Osteoblast (primary cell): ENCODE measurements around the gene SP140. TPM values are rescaled to one million over a fixed set of nuclear protein-coding genes. Genes with fewer than 3 reads are reported as not detected.

Experiments
- DNase-seq: peaks from one replicate; pipeline ENCODE4 v3.0.0; 2011; ENCODE audit warnings: low spot score, mixed read lengths; ENCODE audit not compliant: insufficient read length; ENCODE audit errors: missing footprints
- H2AFZ ChIP-seq: 2 replicates; pipeline ENCODE4 v1.6.0; 2011; ENCODE audit warnings: mild to moderate bottlenecking, low read length
- H3K27ac ChIP-seq: 2 replicates; pipeline ENCODE4 v1.5.1; 2011; ENCODE audit warnings: mild to moderate bottlenecking, low read depth, low read length, moderate library complexity
- H3K27me3 ChIP-seq: 2 replicates; pipeline ENCODE4 v1.6.0; 2012; ENCODE audit warnings: mild to moderate bottlenecking, control low read depth, inconsistent platforms, low read length, moderate library complexity; ENCODE audit not compliant: insufficient read depth
- H3K36me3 ChIP-seq: 2 replicates; pipeline ENCODE4 v1.5.1; 2011; ENCODE audit warnings: mild to moderate bottlenecking, low read length, control low read depth, moderate library complexity; ENCODE audit not compliant: insufficient read depth
- H3K4me1 ChIP-seq: 2 replicates; pipeline ENCODE4 v1.5.1; 2011; ENCODE audit warnings: mild to moderate bottlenecking, low read length, control low read depth, moderate library complexity; ENCODE audit not compliant: insufficient read depth
- H3K4me2 ChIP-seq: 2 replicates; pipeline ENCODE4 v1.6.0; 2011; ENCODE audit warnings: mild to moderate bottlenecking, low read length; ENCODE audit not compliant: insufficient read depth
- H3K4me3 ChIP-seq: fragments of 200-600 bp; sonication (generic); 3 replicates; pipeline ENCODE4 v1.5.1; 2012; ENCODE audit warnings: mild to moderate bottlenecking, low read length, inconsistent platforms; ENCODE audit not compliant: insufficient read depth
- H3K79me2 ChIP-seq: 2 replicates; pipeline ENCODE4 v1.6.0; 2012; ENCODE audit warnings: mild to moderate bottlenecking, low read length, control low read depth, inconsistent platforms; ENCODE audit not compliant: insufficient read depth
- H3K9me3 ChIP-seq: 2 replicates; pipeline ENCODE4 v1.5.1; 2011; ENCODE audit warnings: low read depth, low read length, control low read depth
- H4K20me1 ChIP-seq: 2 replicates; pipeline ENCODE4 v1.6.0; 2012; ENCODE audit warnings: mild to moderate bottlenecking, low read length, control low read depth; ENCODE audit not compliant: insufficient read depth
- total RNA-seq: library from RNA; depleted of rRNA; stranded (reverse); fragments of >200 nt; gene quantifications from 2 replicates; pipeline ENCODE4 v1.2.3, GENCODE V29; 2012
- TF ChIP-seq, protein P1 (sequence below): IDR thresholded peaks from 2 replicates; pipeline ENCODE4 v1.5.1; 2011; ENCODE audit warnings: mild to moderate bottlenecking, low read depth, low read length, moderate library complexity; ENCODE audit errors: extremely low read depth

SP140 gene
- total RNA-seq, 1 donor = 0.36 TPM

DNA sequence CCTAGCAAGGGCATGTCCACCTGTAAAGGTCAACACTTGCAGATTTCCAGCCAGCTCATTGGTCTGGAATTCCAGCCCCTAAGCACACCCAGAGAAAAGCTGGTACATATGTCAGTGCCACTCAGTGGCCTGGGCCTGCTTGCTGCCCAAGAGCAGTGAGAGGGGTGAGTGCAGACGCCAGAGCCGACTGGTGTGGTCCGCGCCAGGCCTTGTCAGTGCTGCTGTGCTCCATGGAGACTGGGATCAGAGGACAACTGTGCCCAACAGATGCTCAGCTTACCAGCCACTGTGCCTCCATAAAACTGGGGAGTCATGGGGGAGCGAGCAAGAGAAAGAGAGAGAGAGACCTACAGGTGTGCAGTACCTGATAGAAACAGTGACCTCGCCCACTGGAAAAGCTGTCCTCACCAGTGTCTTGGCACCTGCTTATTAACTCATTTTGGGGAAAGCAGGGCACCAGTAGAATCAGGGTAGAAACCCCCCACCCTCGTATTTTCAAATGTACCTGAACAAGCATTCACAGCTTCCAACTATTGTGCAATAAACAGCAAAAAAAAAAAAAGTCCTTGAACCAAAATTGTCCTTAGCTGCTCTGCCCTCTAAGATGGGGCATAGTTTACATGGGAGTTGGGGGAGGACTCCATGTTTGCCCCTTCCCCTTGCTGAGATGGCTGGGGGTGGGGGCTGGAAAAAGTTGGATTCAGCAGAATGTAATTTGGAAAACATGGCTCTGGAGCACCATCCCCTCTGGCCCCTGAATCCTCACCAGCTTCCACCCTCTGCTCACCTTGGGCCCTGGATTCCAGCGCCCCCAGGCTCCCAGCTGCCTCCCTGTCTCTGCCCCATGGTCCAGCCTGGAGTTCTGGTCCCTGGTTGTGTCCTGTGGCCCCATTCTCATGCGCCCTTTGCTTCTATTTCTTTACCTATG, 100.0 kb downstream of the SP140 start:
- H3K4me3 ChIP-seq = no peak overlapping the region
- H4K20me1 ChIP-seq = no peaks in the 10 kb centered on the region
- no peaks in the 10 kb centered on the region for H3K27me3 ChIP-seq
- no peak for DNase-seq
- H3K27ac ChIP-seq = no peak overlapping the region
- peaks cover 6% of the 10 kb centered on the region for H3K9me3 ChIP-seq
- no peak overlapping the region for H3K4me2 ChIP-seq
- H3K4me1 ChIP-seq = peaks cover 15% of the 10 kb centered on the region
- no peaks in the 10 kb centered on the region for H3K36me3 ChIP-seq
- H3K79me2 ChIP-seq = peaks cover 30% of the 10 kb centered on the region
- TF ChIP-seq, protein P1, sequence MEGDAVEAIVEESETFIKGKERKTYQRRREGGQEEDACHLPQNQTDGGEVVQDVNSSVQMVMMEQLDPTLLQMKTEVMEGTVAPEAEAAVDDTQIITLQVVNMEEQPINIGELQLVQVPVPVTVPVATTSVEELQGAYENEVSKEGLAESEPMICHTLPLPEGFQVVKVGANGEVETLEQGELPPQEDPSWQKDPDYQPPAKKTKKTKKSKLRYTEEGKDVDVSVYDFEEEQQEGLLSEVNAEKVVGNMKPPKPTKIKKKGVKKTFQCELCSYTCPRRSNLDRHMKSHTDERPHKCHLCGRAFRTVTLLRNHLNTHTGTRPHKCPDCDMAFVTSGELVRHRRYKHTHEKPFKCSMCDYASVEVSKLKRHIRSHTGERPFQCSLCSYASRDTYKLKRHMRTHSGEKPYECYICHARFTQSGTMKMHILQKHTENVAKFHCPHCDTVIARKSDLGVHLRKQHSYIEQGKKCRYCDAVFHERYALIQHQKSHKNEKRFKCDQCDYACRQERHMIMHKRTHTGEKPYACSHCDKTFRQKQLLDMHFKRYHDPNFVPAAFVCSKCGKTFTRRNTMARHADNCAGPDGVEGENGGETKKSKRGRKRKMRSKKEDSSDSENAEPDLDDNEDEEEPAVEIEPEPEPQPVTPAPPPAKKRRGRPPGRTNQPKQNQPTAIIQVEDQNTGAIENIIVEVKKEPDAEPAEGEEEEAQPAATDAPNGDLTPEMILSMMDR = no peak
- no peak overlapping the region for H2AFZ ChIP-seq

DNA sequence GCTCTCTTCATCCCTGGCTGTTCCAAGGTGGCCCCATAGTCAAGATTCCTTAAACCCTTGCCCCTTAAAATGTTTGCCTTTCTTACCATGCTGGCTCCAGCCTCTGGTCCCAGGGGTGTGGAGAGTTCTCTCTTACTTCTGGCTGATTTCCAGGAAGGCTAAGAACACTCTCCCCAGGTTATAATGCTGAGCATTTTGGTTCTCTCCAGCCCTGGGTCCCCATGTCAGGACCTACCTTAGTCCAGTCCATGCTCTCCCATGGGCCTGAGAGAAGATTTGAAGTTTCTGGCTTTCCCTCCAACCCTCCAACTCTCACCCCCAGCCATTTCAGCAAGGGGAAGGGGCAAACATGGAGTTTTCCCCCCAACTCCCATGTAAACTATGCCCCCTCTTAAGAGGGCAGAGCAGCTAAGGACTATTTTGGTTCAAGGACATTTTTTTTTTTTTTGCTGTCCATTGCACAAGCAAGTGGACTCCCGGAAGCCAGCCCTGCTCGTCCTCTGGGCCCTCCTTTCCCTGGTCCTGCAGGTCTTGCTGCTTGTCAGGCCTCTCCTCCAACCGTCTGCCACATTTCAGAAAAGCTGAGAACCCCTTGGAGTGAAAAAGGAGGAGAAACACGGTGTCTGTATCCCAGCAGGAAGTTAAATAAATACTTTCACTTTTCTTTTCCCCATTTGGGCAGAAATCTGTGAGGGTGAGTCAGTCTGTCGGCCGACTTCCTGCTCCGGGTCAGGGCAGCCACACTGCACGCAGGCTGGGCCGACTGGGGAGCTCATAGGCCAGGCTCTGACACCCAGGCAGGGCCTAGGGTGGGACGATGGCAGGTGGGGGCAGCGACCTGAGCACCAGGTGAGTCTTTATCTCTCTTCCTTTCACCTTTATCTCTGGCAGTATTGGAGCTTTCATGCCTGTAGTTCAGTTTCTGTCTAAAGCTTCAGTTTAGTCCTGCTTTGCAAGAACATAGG, 101.2 kb downstream of the SP140 start, which contains the start of gene SP140L:
SP140L (plus strand) TSS at position 741 of the 965 bp plus-strand sequence; CDS start at position 818, 77 bp downstream.
- Histone ChIP-seq H2AFZ (peak within 1 kb of the TSS; percentile 94), H3K4me1 (peaks cover 18% of the 10 kb centered on the region), H3K4me2 (peak within 1 kb of the TSS; percentile 96), H3K9me3 (peaks cover 6% of the 10 kb centered on the region), H3K36me3 (no peaks in the 10 kb centered on the region), H3K4me3 (peak within 1 kb of the TSS; percentile 74), H4K20me1 (no peaks in the 10 kb centered on the region), H3K27ac (peak within 1 kb of the TSS; percentile 82), H3K79me2 (peaks cover 34% of the 10 kb centered on the region), H3K27me3 (no peaks in the 10 kb centered on the region)
- DNase-seq = peak; percentile 95
- TF ChIP-seq, protein P1 = no peak

DNA sequence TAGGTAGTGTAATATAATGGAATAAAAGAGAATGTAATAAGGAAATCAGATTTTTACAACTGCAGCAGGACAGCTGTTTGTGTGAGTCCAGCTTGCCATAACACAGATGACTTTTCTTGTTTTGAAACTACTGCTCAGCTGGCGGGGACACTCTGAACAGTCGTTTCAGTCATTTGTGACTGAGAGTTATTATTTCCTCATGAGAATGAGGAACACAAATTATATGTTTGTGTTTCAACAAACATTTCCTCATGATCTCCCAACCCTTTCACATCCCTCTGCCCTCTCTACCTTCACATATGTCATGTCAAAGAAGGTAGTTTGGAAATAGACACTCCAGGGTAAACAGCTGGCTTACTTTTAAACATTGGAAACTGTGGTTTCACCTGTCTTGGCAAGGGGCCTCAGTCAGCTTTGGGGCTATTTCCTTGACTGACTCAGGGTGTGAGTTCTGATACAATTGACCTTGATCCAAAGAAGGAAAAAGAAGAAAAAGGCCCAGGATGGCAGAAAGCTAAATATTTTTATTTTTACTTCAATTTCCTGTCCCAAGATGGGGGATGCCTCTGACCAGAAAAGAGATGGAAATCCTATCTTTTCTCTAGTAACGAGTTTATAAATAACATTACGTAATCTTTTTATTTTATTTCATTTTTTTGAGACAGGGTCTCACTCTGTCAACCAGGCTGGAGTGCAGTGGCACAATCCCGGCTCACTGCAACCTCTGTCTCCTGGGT, 102.0 kb downstream of the SP140 start:
- peaks cover 18% of the 10 kb centered on the region for H3K4me1 ChIP-seq
- H3K9me3 ChIP-seq = peaks cover 5% of the 10 kb centered on the region
- no peak for DNase-seq
- H3K79me2 ChIP-seq = peaks cover 41% of the 10 kb centered on the region
- H3K36me3 ChIP-seq = no peaks in the 10 kb centered on the region
- H3K4me2 ChIP-seq = peak overlapping the region; percentile 96
- peak overlapping the region; percentile 74 for H3K4me3 ChIP-seq
- TF ChIP-seq, protein P1 = no peak
- peak overlapping the region; percentile 94 for H2AFZ ChIP-seq
- no peaks in the 10 kb centered on the region for H4K20me1 ChIP-seq
- no peaks in the 10 kb centered on the region for H3K27me3 ChIP-seq
- peak overlapping the region; percentile 82 for H3K27ac ChIP-seq
